HG02852 (cell line): ENCODE measurements around the gene TMEM191B.
"Not testable (repeated sequence)": the region's sequence is repeated elsewhere in the genome, so short reads cannot be mapped to it uniquely, and the experiment has no call there.

ENCODE experiments used
- ATAC-seq: cut with Tn5 transposase; IDR thresholded peaks from one replicate; pipeline ENCODE4 v1.9.1; 2021; ENCODE audit warnings: mild to moderate bottlenecking, moderate library complexity; ENCODE audit not compliant: unreplicated experiment

TMEM191B gene

GRCh38 chr22:18554280-18555256, 27.0 kb downstream of the TMEM191B start:
- not testable (repeated sequence) for ATAC-seq

GRCh38 chr22:18558516-18558915, 30.9 kb downstream of the TMEM191B start:
- ATAC-seq, result not testable (repeated sequence)

- ATAC-seq, result not testable (repeated sequence)
These were observed 31.3 kb downstream of the TMEM191B start for GRCh38 chr22:18558939-18559338.

GRCh38 chr22:18560099-18560974, 32.7 kb downstream of the TMEM191B start:
- ATAC-seq, result not testable (repeated sequence)

- ATAC-seq, result not testable (repeated sequence)
These were observed 43.1 kb downstream of the TMEM191B start for GRCh38 chr22:18570509-18571246.

- ATAC-seq, result not testable (repeated sequence)
These were observed 46.0 kb downstream of the TMEM191B start for GRCh38 chr22:18573483-18574164.

GRCh38 chr22:18574555-18574954, 47.0 kb downstream of the TMEM191B start:
- ATAC-seq, result not testable (repeated sequence)

GRCh38 chr22:18575686-18576085, 48.1 kb downstream of the TMEM191B start:
- ATAC-seq, result not testable (repeated sequence)

- ATAC-seq, result peak; percentile 49
These were observed 49.7 kb downstream of the TMEM191B start for GRCh38 chr22:18577090-18577818.

GRCh38 chr22:18577847-18578246, 50.2 kb downstream of the TMEM191B start:
- ATAC-seq, result peak; percentile 82
